ENCODE results near the gene DPM3.

DNA sequence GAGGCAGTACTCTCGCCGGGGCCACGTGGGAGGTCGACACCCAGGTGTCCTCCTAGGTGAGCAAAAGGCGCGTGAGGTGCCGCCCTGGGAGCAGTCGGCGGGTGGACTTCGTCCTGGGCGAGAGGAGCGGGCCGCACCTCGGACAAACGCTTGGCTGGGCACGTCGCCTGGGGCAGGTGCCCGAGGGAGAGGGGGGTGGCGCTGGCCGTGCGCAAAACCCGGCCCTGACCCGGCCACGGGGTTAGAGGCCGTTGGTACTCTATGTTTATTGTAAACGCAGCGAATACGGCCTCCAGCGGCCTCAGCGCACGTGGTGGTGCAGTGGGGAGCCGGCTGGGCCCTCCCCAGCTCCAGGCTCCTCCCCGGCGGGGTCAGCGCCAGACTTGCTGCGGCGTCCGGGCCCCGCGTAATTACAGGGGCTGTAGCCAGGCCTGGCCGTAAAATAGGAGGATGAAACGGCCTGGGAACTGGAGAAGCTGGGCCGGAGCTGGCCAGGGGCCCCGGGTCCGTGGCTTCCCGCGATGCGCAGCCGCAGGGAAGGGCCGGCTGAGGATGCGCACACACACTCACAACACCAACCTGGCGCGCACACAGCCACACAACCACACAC is 14.3 kb downstream of the DPM3 start:
- TF ChIP-seq, protein P1, sequence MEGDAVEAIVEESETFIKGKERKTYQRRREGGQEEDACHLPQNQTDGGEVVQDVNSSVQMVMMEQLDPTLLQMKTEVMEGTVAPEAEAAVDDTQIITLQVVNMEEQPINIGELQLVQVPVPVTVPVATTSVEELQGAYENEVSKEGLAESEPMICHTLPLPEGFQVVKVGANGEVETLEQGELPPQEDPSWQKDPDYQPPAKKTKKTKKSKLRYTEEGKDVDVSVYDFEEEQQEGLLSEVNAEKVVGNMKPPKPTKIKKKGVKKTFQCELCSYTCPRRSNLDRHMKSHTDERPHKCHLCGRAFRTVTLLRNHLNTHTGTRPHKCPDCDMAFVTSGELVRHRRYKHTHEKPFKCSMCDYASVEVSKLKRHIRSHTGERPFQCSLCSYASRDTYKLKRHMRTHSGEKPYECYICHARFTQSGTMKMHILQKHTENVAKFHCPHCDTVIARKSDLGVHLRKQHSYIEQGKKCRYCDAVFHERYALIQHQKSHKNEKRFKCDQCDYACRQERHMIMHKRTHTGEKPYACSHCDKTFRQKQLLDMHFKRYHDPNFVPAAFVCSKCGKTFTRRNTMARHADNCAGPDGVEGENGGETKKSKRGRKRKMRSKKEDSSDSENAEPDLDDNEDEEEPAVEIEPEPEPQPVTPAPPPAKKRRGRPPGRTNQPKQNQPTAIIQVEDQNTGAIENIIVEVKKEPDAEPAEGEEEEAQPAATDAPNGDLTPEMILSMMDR (IDR thresholded peaks at IDR 0.05; ENCODE audit: poor library complexity), result no peak
- TF ChIP-seq EZH2phosphoT487 (IDR thresholded peaks at IDR 0.05; ENCODE audit: low read depth, severe bottlenecking, unreplicated experiment), result no peak
